ENCODE data around the gene RNF31.
"Not testable (repeated sequence)": the region's sequence is repeated elsewhere in the genome, so short reads cannot be mapped to it uniquely, and the experiment has no call there.

RNF31 gene

GRCh38 chr14:24202538-24202937 is 55.2 kb downstream of the RNF31 start:
- DNase-seq (ENCODE audit: low read depth) = not testable (repeated sequence)

GRCh38 chr14:24203249-24203886 is 56.1 kb downstream of the RNF31 start:
- DNase-seq (ENCODE audit: low read depth) = not testable (repeated sequence)

- DNase-seq (ENCODE audit: low read depth) = no peak
Measured at GRCh38 chr14:24204163-24205146, 57.2 kb downstream of the RNF31 start.

GRCh38 chr14:24206260-24207103 is 59.2 kb downstream of the RNF31 start:
- DNase-seq (ENCODE audit: low read depth) = no peak

- DNase-seq (ENCODE audit: low read depth) = no peak
Measured at GRCh38 chr14:24207104-24207551, 59.8 kb downstream of the RNF31 start.

GRCh38 chr14:24207625-24208024 is 60.3 kb downstream of the RNF31 start:
- DNase-seq (ENCODE audit: low read depth) = no peak

Data from T-helper 22 cell (primary cell).